ENCODE results near the gene VNN1. TPM values are rescaled to one million over a fixed set of nuclear protein-coding genes. Genes with fewer than 3 reads are reported as not detected.
"Not testable (repeated sequence)": the region's sequence is repeated elsewhere in the genome, so short reads cannot be mapped to it uniquely, and the experiment has no call there.

VNN1 gene
- total RNA-seq, 2 donors from 2014 or later: not detected

- no peak overlapping the region for H3K27ac ChIP-seq (ENCODE audit: low read depth, low read length)
- Mint-ChIP-seq H3K36me3 (ENCODE audit: low read depth) (no peaks in the 10 kb centered on the region), H3K27ac (no peak overlapping the region), H3K4me1 (peaks cover 5% of the 10 kb centered on the region), H3K9me3 (peaks cover 4% of the 10 kb centered on the region), H3K27me3 (ENCODE audit: insufficient read depth) (no peaks in the 10 kb centered on the region), H3K4me3 (no peak overlapping the region)
- TF ChIP-seq CTCF (conservative IDR thresholded peaks at IDR 0.05): no peak
- H3K9ac ChIP-seq (ENCODE audit: extremely low read depth, low read length, poor library complexity, severe bottlenecking): no peak overlapping the region
- no peak overlapping the region for H3K4me3 ChIP-seq (ENCODE audit: low read length)
- DNase-seq: no peak
- H3K4me1 ChIP-seq (ENCODE audit: control insufficient read depth, insufficient read depth, low read length): no peaks in the 10 kb centered on the region
- no peaks in the 10 kb centered on the region for H3K9me3 ChIP-seq (ENCODE audit: control insufficient read depth, low read length)
- WGBS, 2 experiments (ENCODE audit: insufficient coverage in 1 of 2, insufficient read length in 1 of 2): 91 to 93% methylated on average over 3 of the region's 3 CpGs
- no peaks in the 10 kb centered on the region for H3K36me3 ChIP-seq (ENCODE audit: control insufficient read depth, insufficient read depth, low read length)
- H3K27me3 ChIP-seq (ENCODE audit: control insufficient read depth, insufficient read depth, low read length, poor library complexity, severe bottlenecking): no peaks in the 10 kb centered on the region
Measured at GRCh38 chr6:132643547-132643946, 70.3 kb downstream of the VNN1 start.

GRCh38 chr6:132637135-132637534 lies 76.7 kb downstream of the VNN1 start:
- H3K4me1 Mint-ChIP-seq; H3K9ac ChIP-seq (ENCODE audit: extremely low read depth, low read length, poor library complexity, severe bottlenecking); H3K4me1 ChIP-seq (ENCODE audit: control insufficient read depth, insufficient read depth, low read length); DNase-seq; H3K4me3 Mint-ChIP-seq; H3K27ac Mint-ChIP-seq; H3K27ac ChIP-seq (ENCODE audit: low read depth, low read length); H3K9me3 ChIP-seq (ENCODE audit: control insufficient read depth, low read length); H3K27me3 ChIP-seq (ENCODE audit: control insufficient read depth, insufficient read depth, low read length, poor library complexity, severe bottlenecking); H3K36me3 ChIP-seq (ENCODE audit: control insufficient read depth, insufficient read depth, low read length); H3K4me3 ChIP-seq (ENCODE audit: low read length); H3K36me3 Mint-ChIP-seq (ENCODE audit: low read depth): not testable (repeated sequence)
- 90 to 100% methylated on average over 1 of the region's 1 CpG for WGBS, 2 experiments (ENCODE audit: insufficient coverage in 1 of 2, insufficient read length in 1 of 2)
- Mint-ChIP-seq H3K9me3 (peaks cover 14% of the 10 kb centered on the region), H3K27me3 (ENCODE audit: insufficient read depth) (peaks cover 34% of the 10 kb centered on the region)

GRCh38 chr6:132635906-132636305 lies 77.9 kb downstream of the VNN1 start:
- not testable (repeated sequence) for H3K9me3 ChIP-seq (ENCODE audit: control insufficient read depth, low read length); H3K27me3 ChIP-seq (ENCODE audit: control insufficient read depth, insufficient read depth, low read length, poor library complexity, severe bottlenecking); H3K4me1 ChIP-seq (ENCODE audit: control insufficient read depth, insufficient read depth, low read length); H3K27ac Mint-ChIP-seq; H3K27ac ChIP-seq (ENCODE audit: low read depth, low read length); H3K4me1 Mint-ChIP-seq; H3K4me3 Mint-ChIP-seq; H3K36me3 Mint-ChIP-seq (ENCODE audit: low read depth); H3K4me3 ChIP-seq (ENCODE audit: low read length); H3K9ac ChIP-seq (ENCODE audit: extremely low read depth, low read length, poor library complexity, severe bottlenecking); H3K36me3 ChIP-seq (ENCODE audit: control insufficient read depth, insufficient read depth, low read length); DNase-seq
- Mint-ChIP-seq H3K9me3 (peaks cover 14% of the 10 kb centered on the region), H3K27me3 (ENCODE audit: insufficient read depth) (peaks cover 34% of the 10 kb centered on the region)
- 96% methylated on average over 3 of the region's 3 CpGs; no CpG with 5 or more reads in 1 of the 2 experiments for WGBS, 2 experiments (ENCODE audit: insufficient coverage in 1 of 2, insufficient read length in 1 of 2)

DNA sequence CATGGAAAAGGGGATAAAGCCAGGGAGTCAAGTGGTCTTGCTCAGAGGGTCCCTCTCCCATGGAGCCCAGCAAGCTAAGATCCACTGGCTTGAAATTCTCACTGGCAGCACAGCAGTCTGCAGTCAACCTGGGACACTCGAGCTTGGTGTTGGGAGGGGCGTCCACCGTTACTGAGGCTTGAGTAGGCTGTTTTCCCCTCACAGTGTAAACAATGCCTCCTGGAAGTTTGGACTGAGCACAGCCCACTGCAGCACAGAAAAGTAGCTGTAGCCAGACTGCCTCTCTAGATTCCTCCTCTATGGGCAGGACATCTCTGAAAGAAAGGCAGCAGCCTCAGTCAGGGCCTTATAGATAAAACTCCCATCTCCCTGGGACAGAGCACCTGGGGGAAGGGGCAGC lies 78.6 kb downstream of the VNN1 start:
- H3K27me3 Mint-ChIP-seq (ENCODE audit: insufficient read depth): peaks cover 34% of the 10 kb centered on the region

More for the DNA sequence above, 78.6 kb downstream of the VNN1 start:
- H3K36me3 Mint-ChIP-seq (ENCODE audit: low read depth); H3K4me3 Mint-ChIP-seq; H3K27ac ChIP-seq (ENCODE audit: low read depth, low read length); H3K9me3 ChIP-seq (ENCODE audit: control insufficient read depth, low read length); H3K9ac ChIP-seq (ENCODE audit: extremely low read depth, low read length, poor library complexity, severe bottlenecking); H3K4me1 ChIP-seq (ENCODE audit: control insufficient read depth, insufficient read depth, low read length); DNase-seq; H3K4me3 ChIP-seq (ENCODE audit: low read length); H3K36me3 ChIP-seq (ENCODE audit: control insufficient read depth, insufficient read depth, low read length); H3K27me3 ChIP-seq (ENCODE audit: control insufficient read depth, insufficient read depth, low read length, poor library complexity, severe bottlenecking); H3K27ac Mint-ChIP-seq: not testable (repeated sequence)
- WGBS, 2 experiments (ENCODE audit: insufficient coverage in 1 of 2, insufficient read length in 1 of 2): 57 to 82% methylated on average over 2 to 3 of the region's 3 CpGs
- Mint-ChIP-seq H3K9me3 (peaks cover 14% of the 10 kb centered on the region), H3K4me1 (peaks cover 14% of the 10 kb centered on the region)

All from endodermal cell (in vitro differentiated cells).